Hematopoietic multipotent progenitor cell (in vitro differentiated cells): ENCODE measurements around the gene CYP4A22. TPM values are rescaled to one million over a fixed set of nuclear protein-coding genes. Genes with fewer than 3 reads are reported as not detected.
"Not testable (repeated sequence)": the region's sequence is repeated elsewhere in the genome, so short reads cannot be mapped to it uniquely, and the experiment has no call there.

Experiments
- DNase-seq, 3 donors: peaks; one replicate each; pipeline ENCODE4 v3.0.0-alpha.2; 2011 to 2015; ENCODE audit warnings: low read depth in 2 of 3, low spot score in 2 of 3
- total RNA-seq: library from RNA; depleted of rRNA; stranded (reverse); fragments of >200 nt; gene quantifications from one replicate; pipeline ENCODE4 v1.2.3, GENCODE V29; 2012

CYP4A22 gene, protein sequence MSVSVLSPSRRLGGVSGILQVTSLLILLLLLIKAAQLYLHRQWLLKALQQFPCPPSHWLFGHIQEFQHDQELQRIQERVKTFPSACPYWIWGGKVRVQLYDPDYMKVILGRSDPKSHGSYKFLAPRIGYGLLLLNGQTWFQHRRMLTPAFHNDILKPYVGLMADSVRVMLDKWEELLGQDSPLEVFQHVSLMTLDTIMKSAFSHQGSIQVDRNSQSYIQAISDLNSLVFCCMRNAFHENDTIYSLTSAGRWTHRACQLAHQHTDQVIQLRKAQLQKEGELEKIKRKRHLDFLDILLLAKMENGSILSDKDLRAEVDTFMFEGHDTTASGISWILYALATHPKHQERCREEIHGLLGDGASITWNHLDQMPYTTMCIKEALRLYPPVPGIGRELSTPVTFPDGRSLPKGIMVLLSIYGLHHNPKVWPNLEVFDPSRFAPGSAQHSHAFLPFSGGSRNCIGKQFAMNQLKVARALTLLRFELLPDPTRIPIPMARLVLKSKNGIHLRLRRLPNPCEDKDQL
- under 0.01 TPM for total RNA-seq

DNA sequence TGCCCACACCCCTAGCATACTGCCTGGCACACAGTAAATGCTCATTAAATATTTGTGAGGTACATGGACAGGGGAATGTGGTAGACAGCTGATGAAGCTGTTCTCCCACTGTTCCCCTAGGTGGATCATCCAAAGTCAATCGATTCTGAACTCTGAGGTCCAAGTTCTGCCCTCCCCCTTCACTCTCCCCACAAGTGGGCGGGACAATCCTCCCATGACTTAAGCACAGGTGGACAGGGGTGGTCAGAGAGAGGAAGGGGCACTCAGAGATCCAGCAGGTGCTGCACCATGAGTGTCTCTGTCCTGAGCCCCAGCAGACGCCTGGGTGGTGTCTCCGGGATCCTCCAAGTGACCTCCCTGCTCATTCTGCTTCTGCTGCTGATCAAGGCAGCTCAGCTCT is at the start of gene CYP4A22:
Gene CYP4A22, plus strand, starts transcription at position 244 of the 400 bp plus-strand sequence. Its CDS starts 45 bp downstream, at position 289.
- no peak for DNase-seq

DNA sequence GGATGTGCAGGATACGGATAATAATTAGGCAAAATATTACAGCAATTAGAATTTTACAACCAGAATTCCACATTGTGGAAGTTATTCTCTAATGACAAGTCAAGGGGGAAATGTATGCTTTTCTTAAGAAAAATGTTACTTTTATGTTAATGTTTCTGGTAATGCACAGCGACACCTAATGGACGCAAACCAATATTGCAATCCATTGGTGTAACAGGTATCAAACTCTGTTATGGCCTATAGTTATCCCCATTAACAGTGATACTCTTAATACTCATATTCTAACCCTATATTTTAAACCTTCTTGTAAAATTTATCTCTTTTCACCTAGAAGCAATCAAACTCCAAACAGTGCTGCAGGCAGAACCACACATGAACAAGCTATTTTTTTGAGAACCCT is 47.9 kb upstream of the CYP4A22 start:
- DNase-seq = peak in 2 of 3 donors; percentile 17 to 44

DNA sequence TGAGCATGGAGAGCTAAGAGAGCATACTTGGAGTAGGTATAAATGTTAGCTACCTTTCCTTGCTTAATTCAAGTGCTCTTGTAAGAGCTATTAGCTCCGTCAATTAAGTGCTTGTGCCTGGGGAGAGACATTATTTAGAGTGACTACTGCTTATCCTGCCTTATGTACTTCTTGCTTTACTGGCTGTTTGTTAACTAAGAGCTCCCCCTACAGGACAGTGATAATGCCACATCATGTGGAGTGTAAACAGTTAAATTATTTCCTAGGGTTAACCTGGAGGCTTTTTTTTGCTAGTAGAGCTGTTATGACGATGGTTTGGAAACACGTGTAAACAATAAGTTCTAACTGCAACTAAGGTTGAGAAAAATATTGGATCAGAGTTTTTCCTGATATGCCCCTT is 45.8 kb upstream of the CYP4A22 start:
- DNase-seq = not testable (repeated sequence)

DNA sequence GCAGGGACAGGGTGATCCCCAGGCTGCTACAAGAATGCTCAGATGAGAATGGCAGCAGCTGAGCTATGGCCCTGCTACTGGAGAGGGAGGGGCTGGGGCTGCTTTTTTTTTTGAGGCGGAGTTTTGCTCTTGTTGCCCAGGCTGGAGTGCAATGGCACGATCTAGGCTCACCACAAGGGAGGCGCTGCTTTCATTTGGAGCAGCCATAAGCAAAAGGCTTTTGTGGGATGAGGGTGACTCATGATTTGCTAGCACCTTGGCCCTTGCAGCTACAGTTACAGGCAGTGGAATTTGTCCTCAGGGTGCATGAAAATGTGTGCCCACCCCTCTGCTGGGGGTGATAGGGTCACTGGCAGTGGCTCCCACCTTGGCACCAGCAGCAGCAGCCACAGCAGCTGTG is 32.4 kb upstream of the CYP4A22 start:
- no peak for DNase-seq

DNA sequence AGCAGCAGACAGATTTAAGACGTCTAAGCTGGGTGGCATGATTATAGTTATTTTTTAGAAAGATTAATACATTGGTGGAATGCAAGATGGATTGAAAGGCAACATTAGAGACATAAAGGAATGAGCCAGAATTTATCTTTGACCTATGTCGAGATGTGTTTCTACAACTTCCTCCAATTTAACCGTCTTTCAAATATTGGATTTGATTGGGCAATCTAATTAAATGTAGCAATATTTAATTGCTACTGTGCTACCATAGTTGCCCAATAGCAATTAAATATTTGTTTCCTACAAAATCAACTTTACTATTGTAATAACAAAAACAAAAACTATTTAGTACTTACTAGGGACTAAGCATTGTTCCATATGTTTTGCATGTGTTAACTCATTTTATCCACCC is 30.4 kb upstream of the CYP4A22 start:
- DNase-seq = no peak

DNA sequence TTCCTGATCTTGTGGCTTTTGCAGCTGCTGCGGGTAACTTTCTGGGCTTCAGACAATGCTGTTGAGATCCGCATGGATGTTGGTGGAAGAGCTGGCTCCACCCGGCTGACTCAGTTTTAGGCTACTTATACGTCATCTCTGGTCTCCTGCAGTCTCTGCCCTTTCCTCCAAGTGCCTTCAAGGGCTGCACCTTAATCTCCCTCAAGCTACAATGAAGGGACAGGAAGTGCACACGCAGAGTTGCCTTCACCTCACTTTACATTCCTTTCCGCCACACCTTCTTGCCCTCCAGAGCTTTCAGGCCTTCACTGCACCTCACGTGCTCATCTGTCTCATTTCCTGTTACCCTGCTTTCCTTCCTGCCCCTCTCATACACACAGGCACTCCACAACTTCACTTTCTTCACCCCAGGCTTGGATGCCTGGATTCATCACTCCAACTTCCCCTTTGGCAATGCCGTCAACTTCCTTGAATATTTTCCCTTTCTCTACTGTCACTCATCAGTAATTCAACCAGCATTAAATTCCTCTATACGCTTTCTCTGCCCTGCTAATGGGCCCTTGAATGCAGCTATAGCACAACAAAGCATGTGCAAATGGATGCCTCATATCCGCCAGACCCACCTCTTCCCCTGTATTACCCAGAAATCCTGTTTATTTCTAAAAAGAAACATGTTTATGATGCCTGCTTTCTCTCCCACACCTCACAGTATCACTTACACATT is 29.2 kb upstream of the CYP4A22 start:
- DNase-seq = not testable (repeated sequence)

DNA sequence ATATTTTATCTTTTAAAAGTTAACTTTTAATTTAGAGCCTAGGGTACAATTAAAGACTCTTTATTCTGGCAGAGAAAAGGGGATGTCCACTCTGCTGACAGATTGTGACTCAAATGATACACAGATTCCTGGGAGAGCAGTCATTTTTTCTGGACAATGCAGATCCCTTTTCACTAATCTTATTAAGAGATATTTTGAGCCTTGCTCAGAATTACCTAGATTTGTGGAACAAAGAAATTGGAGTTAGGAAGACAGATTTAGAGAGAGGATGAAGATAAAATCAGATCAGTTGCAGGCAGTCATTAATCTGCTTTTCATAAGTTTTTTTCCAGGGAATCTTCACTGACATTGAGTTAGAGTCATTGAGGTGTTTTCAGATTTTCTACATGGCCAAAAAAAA is 27.8 kb upstream of the CYP4A22 start:
- not testable (repeated sequence) for DNase-seq

DNA sequence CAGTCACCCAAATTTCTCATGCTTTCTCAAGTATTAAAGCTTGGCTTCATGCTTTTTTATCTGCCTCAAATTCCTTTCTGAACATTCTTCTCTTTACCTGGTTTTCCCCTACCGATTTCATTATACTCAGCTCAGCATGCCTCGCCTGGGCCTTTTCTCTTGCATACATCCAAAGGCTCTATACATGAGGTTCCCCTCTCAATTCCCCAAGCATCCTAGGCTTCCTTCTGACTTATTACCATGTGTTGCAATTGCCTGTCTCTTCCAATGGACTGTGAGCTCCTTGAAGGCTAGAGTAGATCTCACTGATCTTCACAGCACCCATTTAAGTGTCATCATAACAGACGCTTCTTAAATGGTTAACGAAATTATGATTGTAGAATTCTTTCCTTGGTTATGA is 24.1 kb upstream of the CYP4A22 start:
- DNase-seq = no peak

DNA sequence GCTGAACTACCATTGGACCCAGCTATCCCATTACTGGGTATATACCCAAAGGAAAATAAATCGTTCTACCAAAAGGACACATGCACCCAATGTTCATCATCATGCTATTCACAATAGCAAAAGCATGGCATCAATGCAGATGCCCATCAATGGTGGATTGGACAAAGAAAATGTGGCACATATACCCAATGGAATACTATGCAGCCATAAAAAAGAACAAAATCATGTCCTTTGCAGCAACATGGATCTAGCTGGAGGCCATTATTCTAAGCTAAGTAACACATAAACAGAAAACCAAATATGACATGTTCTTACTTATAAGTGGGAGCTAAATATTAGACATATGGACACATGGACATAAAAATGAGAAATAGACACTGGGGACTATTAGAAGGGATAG is 16.2 kb upstream of the CYP4A22 start:
- not testable (repeated sequence) for DNase-seq

DNA sequence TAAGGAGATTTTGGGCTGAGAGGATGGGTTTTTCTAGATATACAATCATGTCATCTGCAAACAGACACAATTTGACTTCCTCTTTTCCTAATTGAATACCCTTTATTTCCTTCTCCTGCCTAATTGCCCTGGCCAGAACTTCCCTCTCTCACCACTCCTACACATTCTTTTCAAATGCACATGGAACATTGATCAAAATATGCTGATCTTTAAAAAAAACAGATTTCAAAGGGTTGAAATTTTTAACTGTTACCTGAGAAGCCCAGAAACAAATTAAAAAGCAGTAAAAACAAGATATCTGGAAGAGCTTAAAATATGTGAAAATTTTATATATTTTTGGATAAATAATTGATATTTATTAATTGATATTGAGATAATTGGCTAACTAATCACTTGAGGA is 12.4 kb upstream of the CYP4A22 start:
- not testable (repeated sequence) for DNase-seq

DNA sequence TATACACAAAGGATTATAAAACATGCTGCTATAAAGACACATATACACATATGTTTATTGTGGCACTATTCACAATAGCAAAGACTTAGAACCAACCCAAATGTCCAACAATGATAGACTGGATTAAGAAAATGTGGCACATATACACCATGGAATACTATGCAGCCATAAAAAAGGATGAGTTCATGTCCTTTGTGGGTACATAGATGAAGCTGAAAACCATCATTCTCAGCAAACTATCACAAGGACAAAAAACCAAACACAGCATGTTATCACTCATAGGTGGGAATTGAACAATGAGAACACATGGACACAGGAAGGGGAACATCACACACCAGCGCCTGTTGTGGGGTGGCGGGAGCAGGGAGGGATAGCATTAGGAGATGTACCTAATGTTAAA is 10.2 kb upstream of the CYP4A22 start:
- not testable (repeated sequence) for DNase-seq

DNA sequence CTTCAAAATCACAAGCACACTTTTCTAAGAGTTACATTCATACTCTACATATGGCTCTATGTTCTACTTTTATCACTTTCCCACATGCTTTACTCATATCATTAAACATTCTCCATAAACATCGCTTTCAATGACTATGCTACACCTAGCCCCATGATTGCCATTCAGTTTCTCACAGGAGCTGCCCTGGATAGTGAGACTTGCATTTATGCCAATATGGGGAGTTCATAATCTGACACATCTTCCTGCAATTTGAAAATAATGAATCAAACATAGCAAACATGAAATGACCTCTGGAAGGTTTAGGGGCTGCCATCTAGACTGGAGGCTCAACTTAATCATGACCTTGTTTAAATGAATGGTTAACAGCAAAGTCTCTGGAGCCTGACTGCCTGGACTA is 9.0 kb upstream of the CYP4A22 start:
- DNase-seq = no peak

DNA sequence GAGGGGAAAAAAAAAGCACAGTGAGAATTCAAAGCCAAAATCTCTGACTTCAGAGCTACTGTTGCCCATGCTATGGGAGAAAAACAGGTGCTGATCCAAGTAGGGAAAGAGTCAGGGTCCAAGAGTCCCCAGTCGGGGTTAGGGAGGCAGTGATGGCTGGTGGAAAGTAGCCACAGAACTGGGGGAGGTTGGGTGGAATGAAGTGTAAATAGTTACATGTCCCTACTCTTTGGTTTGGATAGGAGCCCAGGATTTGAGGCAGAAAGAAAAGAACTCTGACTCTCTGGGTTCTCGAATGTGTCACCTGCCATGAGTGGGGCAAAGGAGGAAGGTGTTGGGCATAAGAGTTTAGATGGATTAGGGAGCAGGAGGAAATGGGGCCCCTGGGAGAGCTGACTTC is 8.4 kb upstream of the CYP4A22 start:
- DNase-seq = not testable (repeated sequence)

DNA sequence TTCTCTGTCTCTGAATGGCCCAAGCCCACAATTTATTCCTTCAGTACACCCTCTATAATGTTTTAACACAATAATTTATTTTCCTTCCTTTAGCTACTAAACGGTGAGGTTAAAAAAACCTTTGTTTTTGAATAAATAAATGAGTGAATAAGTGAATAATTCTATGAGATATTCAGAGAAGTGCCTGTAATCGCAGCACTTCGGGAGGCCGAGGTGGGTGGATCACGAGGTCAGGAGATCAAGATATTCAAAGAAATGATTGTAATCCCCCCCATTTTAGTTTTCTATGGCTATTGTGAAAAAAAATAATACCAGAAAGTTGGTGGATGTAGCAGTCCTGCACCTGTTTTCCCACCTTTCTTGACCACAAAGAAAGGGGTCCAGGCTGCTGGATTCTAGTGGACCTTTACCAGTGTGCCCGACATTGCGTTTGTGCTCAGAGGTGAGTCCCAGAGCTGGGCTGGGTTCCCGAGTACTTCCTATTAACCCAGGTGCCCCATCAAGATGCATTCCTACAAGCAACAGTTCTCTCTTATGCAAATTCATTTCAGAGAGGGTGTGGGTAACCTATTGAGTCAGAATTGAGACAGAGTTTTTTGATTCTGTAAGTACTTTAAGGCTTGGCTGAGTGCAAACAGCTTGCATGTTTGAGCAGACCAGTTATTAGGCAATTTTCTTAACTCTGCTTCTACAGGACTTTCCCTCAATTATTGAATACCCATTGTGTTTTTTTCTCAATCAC is 7.6 kb upstream of the CYP4A22 start:
- not testable (repeated sequence) for DNase-seq

DNA sequence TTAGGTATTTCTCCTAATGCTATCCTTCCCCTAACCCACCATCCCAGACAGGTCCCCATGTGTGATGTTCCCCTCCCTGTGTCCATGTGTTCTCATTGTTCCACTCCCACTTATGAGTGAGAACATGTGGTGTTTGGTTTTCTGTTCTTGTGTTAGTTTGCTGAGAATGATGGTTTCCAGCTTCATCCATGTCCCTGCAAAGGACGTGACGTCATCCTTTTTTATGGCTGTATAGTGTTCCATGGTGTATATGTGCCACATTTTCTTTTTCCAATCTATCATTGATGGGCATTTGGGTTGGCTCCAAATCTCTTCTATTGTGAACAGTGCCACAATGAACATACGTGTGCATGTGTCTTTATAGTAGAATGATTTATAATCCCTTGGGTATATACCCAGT is 4.6 kb upstream of the CYP4A22 start:
- not testable (repeated sequence) for DNase-seq

DNA sequence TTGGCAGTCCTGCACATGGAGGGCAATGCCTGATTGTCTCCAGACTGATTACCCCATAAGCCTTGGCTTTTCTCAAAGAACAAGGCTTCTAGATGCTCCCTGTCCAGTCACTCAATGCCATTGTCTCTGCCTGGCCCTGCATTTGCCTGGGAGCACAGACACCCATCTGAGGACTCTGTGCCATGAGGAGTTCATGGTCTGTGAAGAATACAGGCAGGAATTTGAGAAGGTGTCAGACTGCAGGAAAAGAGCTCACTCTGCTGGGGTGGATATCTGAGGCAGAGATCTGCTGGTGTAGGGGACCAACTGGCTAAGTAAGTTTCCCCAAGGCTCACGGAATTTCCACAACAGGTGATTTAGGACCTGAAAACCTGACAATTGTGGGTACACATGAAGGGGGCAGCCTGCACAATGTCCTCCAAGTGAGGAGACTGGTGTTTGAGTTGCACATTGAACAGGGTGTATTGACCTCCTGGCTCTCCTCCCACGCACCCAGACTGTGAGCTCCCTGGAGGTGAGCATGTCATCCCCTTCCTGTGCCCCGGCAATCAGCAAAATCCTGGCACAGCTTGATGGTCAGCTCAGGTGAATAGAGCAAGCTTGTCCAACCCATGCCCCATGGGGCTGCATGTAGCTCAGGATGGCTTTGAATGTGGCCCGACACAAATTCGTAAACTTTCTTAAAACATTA is 829 bp downstream of the CYP4A22 start:
- no peak for DNase-seq

DNA sequence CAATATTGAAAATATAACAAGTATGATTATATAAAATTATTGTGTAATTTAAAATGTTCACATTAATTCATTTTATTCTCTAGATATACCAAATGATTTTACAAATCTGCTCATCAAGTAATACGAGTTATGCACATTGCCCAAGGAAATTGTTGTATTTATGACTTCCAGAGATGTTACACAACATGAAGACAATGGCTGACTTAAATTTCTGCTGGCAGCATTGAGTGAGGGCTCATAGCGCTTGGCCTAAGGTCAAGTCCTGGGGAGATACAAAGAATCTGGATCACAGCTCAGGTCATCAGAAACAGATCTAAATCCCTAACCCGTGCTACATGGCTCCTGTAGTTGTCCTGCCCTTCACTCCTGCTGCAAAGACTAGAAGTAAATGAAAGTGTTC is 3.1 kb downstream of the CYP4A22 start:
- not testable (repeated sequence) for DNase-seq

DNA sequence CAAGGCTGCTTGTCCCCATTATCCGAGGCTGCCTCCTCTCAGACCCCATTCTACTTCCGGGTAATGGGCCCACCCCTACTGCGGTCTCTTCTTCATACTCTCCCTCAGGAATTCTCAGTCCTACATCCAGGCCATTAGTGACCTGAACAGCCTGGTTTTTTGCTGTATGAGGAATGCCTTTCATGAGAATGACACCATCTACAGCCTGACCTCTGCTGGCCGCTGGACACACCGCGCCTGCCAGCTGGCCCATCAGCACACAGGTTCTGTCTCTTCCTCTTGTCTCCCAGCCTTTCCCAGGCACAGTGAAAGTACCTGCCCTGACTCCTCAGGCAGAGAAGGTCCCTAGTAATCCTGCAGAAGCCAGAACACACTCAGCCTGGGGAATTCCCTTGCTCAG is 6.4 kb downstream of the CYP4A22 start:
- not testable (repeated sequence) for DNase-seq

DNA sequence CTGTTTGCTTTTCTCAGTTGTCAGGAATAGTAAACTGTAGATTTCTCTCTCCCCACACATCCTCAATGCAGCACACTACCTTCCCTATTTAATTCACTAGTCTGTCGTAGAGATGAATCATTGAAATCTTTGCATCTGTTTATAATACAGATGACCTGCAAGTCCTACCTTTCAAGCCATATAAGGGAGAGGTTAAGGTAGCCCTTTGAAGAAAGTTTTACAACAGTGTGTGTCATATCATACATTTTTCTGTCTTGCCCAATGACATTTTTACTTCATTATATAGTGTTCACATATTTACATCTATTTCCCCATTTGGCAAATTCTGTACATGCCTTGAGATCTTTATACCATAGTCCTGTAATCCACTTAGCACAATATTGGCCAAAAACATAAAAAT is 9.3 kb downstream of the CYP4A22 start:
- not testable (repeated sequence) for DNase-seq

DNA sequence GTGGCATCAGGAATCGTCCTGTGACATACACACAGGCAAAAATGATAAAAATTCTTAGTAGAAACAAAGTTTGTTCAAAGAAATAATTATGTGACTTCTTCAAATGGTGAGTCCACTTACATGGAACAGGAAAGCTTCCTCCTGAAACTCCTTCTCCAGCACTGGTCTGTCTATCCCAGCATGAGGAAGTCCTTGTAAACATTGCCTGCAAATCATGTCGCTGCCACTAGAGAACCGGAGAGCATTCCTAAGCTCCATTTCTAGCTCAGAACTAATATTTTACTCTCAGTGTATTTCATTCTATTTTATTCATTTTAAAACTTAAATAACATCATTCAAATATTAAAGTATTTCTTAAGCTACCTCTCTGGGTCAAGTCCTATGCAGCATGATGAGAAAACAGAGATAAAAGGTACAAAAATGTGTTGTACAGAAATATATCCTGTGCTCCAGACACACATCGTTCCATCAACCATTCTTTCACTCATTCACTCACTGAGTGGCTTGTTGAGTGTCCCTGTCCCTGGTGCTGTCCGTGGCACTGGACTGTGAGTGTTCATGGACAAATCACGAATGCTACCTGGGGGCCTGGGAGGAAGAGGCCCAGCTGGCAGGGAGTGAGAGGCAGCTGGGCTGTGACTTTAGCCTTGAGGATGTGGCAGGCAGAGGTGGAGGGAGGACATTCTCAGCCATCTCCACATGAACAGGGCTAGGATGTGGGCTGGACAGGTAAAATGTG is 10.0 kb downstream of the CYP4A22 start:
- no peak for DNase-seq
